H1 (cell line): ENCODE measurements around the gene NELL1. TPM values are rescaled to one million over a fixed set of nuclear protein-coding genes. Genes with fewer than 3 reads are reported as not detected.

Experiments
- CBX5 ChIP-seq: fragments of 300-800, 300-1000 bp; sonication (generic); IDR thresholded peaks from 2 replicates; pipeline ENCODE4 v1.7.1; 2016; ENCODE audit warnings: antibody characterized with exemption, low read length, low read depth
- CHD7 ChIP-seq: fragments of 300-600 bp; sonication (generic); IDR thresholded peaks from 2 replicates; pipeline ENCODE4 v1.7.1; 2012; ENCODE audit warnings: low read length, moderate library complexity, mild to moderate bottlenecking, inconsistent platforms; ENCODE audit not compliant: insufficient replicate concordance
- CTCF ChIP-seq, 3 experiments: IDR thresholded peaks; 1 replicate in 2 of 3; 2 replicates in 1 of 3; pipeline versions ENCODE4 v1.5.1 to v1.6.1; 2011; ENCODE audit warnings: low read length in 3 of 3, mild to moderate bottlenecking in 3 of 3, inconsistent platforms in 2 of 3, low read depth in 1 of 3, moderate library complexity in 1 of 3; ENCODE audit not compliant: insufficient read depth in 1 of 3; ENCODE audit errors: control extremely low read depth in 1 of 3
- MAFK ChIP-seq: IDR thresholded peaks from 2 replicates; pipeline ENCODE4 v1.6.1; 2012; ENCODE audit warnings: low read depth, mild to moderate bottlenecking, improper control_type of control experiment, low read length
- RNF2 ChIP-seq: fragments of 200-900, 300-1000 bp; sonication (generic); IDR thresholded peaks from 2 replicates; pipeline ENCODE4 v1.7.1; 2016; ENCODE audit warnings: borderline replicate concordance, low read depth, mild to moderate bottlenecking, antibody characterized with exemption, low read length; ENCODE audit not compliant: poor library complexity, severe bottlenecking; ENCODE audit errors: missing control alignments
- RXRA ChIP-seq: IDR thresholded peaks from 2 replicates; pipeline ENCODE4 v1.6.1; 2011; ENCODE audit warnings: low read depth, mild to moderate bottlenecking, low read length, moderate library complexity; ENCODE audit not compliant: insufficient read depth
- SP2 ChIP-seq: IDR thresholded peaks from 2 replicates; pipeline ENCODE4 v1.6.1; 2012; ENCODE audit warnings: mild to moderate bottlenecking, low read length, inconsistent platforms
- SRF ChIP-seq: IDR thresholded peaks from 2 replicates; pipeline ENCODE4 v1.6.1; 2011; ENCODE audit warnings: mild to moderate bottlenecking, low read depth, low read length, moderate library complexity
- TBP ChIP-seq: IDR thresholded peaks from 2 replicates; pipeline ENCODE4 v1.6.1; 2011; ENCODE audit warnings: low read depth, low read length, improper control_type of control experiment
- polyA plus RNA-seq, 7 experiments: library from polyadenylated mRNA; depleted of rRNA in 3 of 7; stranded (reverse) in 5 of 7; unstranded in 2 of 7; fragments of >200 nt in 5 of 7; fragments of 200-250 nt in 2 of 7; gene quantifications; 1 replicate in 5 of 7; 2 replicates in 1 of 7; 4 replicates in 1 of 7; pipeline versions ENCODE4 v1.2.1 to v1.2.3, GENCODE V29; 2011 to 2013; ENCODE audit warnings: missing spikeins in 2 of 7, mixed read lengths in 2 of 7
- total RNA-seq: library from RNA; stranded (reverse); fragmentation: NEBNext Ultra II Directional; extraction: Animal tissue kit (Norgen Biotek cat#: 25700); gene quantifications from 2 replicates; pipeline ENCODE4 v1.2.1, GENCODE V29; 2021

The NELL1 gene
- total and polyA plus RNA-seq, 2 of the 8 experiments (the other 6 are each of a cell fraction or from before 2014, with no cell fraction given): 0.21 TPM; not detected in 1

GRCh38 chr11:20933958-20934357 lies 264.6 kb downstream of the NELL1 start (continued):
- TF ChIP-seq CHD7 (no peak), TBP (no peak), RXRA (no peak), CBX5 (no peak), SRF (no peak), SP2 (no peak), CTCF (IDR thresholded peaks at IDR 0.05; ENCODE audit: control extremely low read depth in 1 of 3, insufficient read depth in 1 of 3, low read depth in 1 of 3, low read length in 3 of 3) (no peak), MAFK (no peak), RNF2 (no peak)
